Measurements from ENCODE around the gene ADRB2. TPM values are rescaled to one million over a fixed set of nuclear protein-coding genes. Genes with fewer than 3 reads are reported as not detected.

The ADRB2 gene
- total and polyA plus RNA-seq, 10 of the 15 experiments (the other 5 are each of a cell fraction or from before 2014, with no cell fraction given) = 0.03 to 0.34 (median 0.18) TPM; not detected in 1

GRCh38 chr5:148808864-148809642 lies 17.4 kb upstream of the ADRB2 start:
- ChIA-PET SMC1A (ENCODE audit: uncharacterized antibody, unreplicated experiment) (interaction anchor here (0.7 to 3.0 kb wide), 5 partner anchors 17 to 624 kb away, joined by 3 to 10 read pairs (median 3); no protein-coding TSS in a partner anchor), RAD21 (ENCODE audit: unreplicated experiment) (interaction anchor here (1.3 to 2.8 kb wide), 3 partner anchors 14 to 62 kb away, joined by 3 to 8 read pairs (median 5); no protein-coding TSS in a partner anchor), CTCF (interaction anchor here (1.5 to 3.7 kb wide), 6 partner anchors 12 to 78 kb away, joined by 3 to 23 read pairs (median 13); no protein-coding TSS in a partner anchor), POLR2A (interaction anchor here (1.7 kb wide), 1 partner anchor 17 kb away, joined by 4 read pairs; no protein-coding TSS in a partner anchor)
- Histone ChIP-seq H3K27ac (ENCODE audit: control insufficient read depth, insufficient read depth) (peak overlapping the region; percentile 86), H3K27me3 (replicated peaks in 1 of 2; ENCODE audit: control insufficient read depth in 2 of 2, insufficient read depth in 2 of 2, low read length in 1 of 2) (no peaks in the 10 kb centered on the region), H3K4me1 (ENCODE audit: control insufficient read depth, insufficient read depth, low read length) (peaks cover 58% of the 10 kb centered on the region), H2AFZ (ENCODE audit: control insufficient read depth, low read depth, low read length) (peak overlapping the region; percentile 75), H4K20me1 (ENCODE audit: control insufficient read depth, insufficient read depth) (no peaks in the 10 kb centered on the region), H3K9ac (ENCODE audit: control insufficient read depth, insufficient read depth, low read length) (peak overlapping the region; percentile 66), H3K9me3 (replicated peaks; ENCODE audit: control insufficient read depth, insufficient read depth, low read length) (no peaks in the 10 kb centered on the region), H3K4me2 (ENCODE audit: control insufficient read depth, insufficient read depth) (peak overlapping the region; percentile 78), H3K36me3 (ENCODE audit: control insufficient read depth in 2 of 2, insufficient read depth in 2 of 2, low read length in 1 of 2) (no peaks in the 10 kb centered on the region), H3K79me2 (ENCODE audit: control insufficient read depth, insufficient read depth, low read length) (no peaks in the 10 kb centered on the region), H3K4me3 (peak overlapping the region; percentile 58)
- intact Hi-C loops (cut with micrococcal nuclease; ENCODE audit: unreplicated experiment) (loop anchor here (5.0 to 10.0 kb wide), 3 partner anchors 62 to 1606 kb away; partner anchors contain the start of genes CD74 and GRPEL2), in situ Hi-C loops (cut with MboI) (no loop called here)
- FAIRE-seq (peak; percentile 66), ATAC-seq (peak; percentile 72), DNase-seq (ENCODE audit: low read depth, low spot score) (peak; percentile 58)
- WGBS (ENCODE audit: insufficient coverage, insufficient replicate concordance, low lambda C conversion rate, missing lambda C conversion rate) = 4% methylated on average over 10 of the region's 10 CpGs
- no TSS peak for BruUV-seq (replicated peaks)
- peak; percentile 64 for TF ChIP-seq MTA2 (IDR thresholded peaks at IDR 0.05; ENCODE audit: low read depth)
- TF ChIP-seq IKZF1 (conservative IDR thresholded peaks at IDR 0.05) = peak; percentile 79
- no peak for TF ChIP-seq NFYB (IDR thresholded peaks at IDR 0.05; ENCODE audit: insufficient read depth, low read depth, low read length)
- TF ChIP-seq ZNF687 (IDR thresholded peaks at IDR 0.05) = no peak
- no peak for TF ChIP-seq KLF5 (IDR thresholded peaks at IDR 0.05; ENCODE audit: partially characterized antibody)
- TF ChIP-seq JUNB (IDR thresholded peaks at IDR 0.05) = peak; percentile 76
- TF ChIP-seq CREM (IDR thresholded peaks at IDR 0.05; ENCODE audit: low read depth) = no peak
- TF ChIP-seq SUZ12 (IDR thresholded peaks at IDR 0.05; ENCODE audit: unreplicated experiment) = no peak
- no peak for TF ChIP-seq SP1 (IDR thresholded peaks at IDR 0.05; ENCODE audit: low read depth, low read length)
- no peak for TF ChIP-seq CTCF (IDR thresholded peaks at IDR 0.05 in 2 of 3, conservative IDR thresholded peaks at IDR 0.05 in 1 of 3; ENCODE audit: control insufficient read depth in 2 of 3, extremely low read depth in 1 of 3, insufficient read depth in 1 of 3, low read depth in 3 of 3, low read length in 3 of 3)
- TF ChIP-seq MXI1 (IDR thresholded peaks at IDR 0.05; ENCODE audit: low read depth, low read length) = no peak
- peak; percentile 78 for TF ChIP-seq NBN (IDR thresholded peaks at IDR 0.05)
- TF ChIP-seq STAT3 (IDR thresholded peaks at IDR 0.05; ENCODE audit: low read depth, low read length) = no peak
- peak; percentile 31; the same call in 1 of the 2 replicates for TF ChIP-seq PML (IDR thresholded peaks at IDR 0.05; ENCODE audit: low read length)

All from GM12878 (cell line).